ENCODE data around the gene ATP6V1F. TPM values are rescaled to one million over a fixed set of nuclear protein-coding genes. Genes with fewer than 3 reads are reported as not detected.

ATP6V1F gene
- total RNA-seq, 4 donors from 2014 or later: 49.6 to 109 (median 86.6) TPM

GRCh38 chr7:128829391-128830166, 33.1 kb upstream of the ATP6V1F start:
- peaks cover 0 to 37% of the 10 kb centered on the region in 2 donors for H3K4me1 ChIP-seq
- 23 to 45% methylated on average over 9 to 10 of the region's 13 CpGs for WGBS, 2 donors
- DNase-seq: peak; percentile 37 to 39
- no peaks in the 10 kb centered on the region for H3K9me3 ChIP-seq
- TF ChIP-seq CTCF (IDR thresholded peaks at IDR 0.05) (no peak), POLR2A (IDR thresholded peaks at IDR 0.05) (no peak)
- H3K4me3 ChIP-seq (replicated peaks in 1 of 3): peak overlapping the region in 1 of 3 donors; percentile 7
- H3K27ac ChIP-seq: no peak overlapping the region
- H3K36me3 ChIP-seq: no peaks in the 10 kb centered on the region
- no peaks in the 10 kb centered on the region for H3K27me3 ChIP-seq
- intact Hi-C loops (cut with DNase I): no loop called here

DNA sequence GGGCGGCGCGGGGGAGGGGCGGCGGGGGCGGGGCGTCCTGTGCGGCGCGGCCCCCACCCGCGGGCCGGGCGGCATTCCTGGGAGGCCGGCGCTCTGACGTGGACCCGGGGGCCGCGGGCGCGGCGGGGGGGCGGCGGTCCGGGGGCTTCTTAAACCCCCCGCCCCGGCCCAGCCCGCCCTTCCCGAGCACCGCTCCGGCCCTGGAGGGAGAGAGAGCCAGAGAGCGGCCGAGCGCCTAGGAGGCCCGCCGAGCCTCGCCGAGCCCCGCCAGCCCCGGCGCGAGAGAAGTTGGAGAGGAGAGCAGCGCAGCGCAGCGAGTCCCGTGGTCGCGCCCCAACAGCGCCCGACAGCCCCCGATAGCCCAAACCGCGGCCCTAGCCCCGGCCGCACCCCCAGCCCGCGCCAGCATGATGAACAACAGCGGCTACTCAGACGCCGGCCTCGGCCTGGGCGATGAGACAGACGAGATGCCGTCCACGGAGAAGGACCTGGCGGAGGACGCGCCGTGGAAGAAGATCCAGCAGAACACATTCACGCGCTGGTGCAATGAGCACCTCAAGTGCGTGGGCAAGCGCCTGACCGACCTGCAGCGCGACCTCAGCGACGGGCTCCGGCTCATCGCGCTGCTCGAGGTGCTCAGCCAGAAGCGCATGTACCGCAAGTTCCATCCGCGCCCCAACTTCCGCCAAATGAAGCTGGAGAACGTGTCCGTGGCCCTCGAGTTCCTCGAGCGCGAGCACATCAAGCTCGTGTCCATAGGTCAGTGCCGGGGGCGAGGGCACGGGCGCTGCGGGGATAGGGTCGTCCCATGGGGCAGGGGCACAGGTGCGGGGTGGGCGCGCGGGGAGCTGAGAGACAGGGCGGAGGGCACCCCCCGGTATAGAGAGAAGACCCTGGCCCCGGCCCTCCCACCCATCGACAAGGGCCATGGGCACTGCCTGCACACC, 32.2 kb upstream of the ATP6V1F start, which contains the start of gene FLNC:
Gene FLNC, plus strand, starts transcription at position 176 of the 947 bp plus-strand sequence. Its CDS starts 232 bp downstream, at position 408.
- no peak for TF ChIP-seq CTCF (IDR thresholded peaks at IDR 0.05)
- no peak for TF ChIP-seq POLR2A (IDR thresholded peaks at IDR 0.05)
- H3K4me1 ChIP-seq: peaks cover 0 to 37% of the 10 kb centered on the region in 2 donors
- H3K4me3 ChIP-seq (replicated peaks in 1 of 3): peak within 1 kb of the TSS; percentile 10 to 40 (median 26)
- DNase-seq: peak; percentile 41 to 44
- no peaks in the 10 kb centered on the region for H3K36me3 ChIP-seq
- intact Hi-C loops (cut with DNase I): no loop called here
- H3K27ac ChIP-seq: peak within 1 kb of the TSS in 2 of 3 donors; percentile 25 to 54
- 5 to 17% methylated on average over 13 to 15 of the region's 109 CpGs for WGBS, 2 donors
- no peaks in the 10 kb centered on the region for H3K9me3 ChIP-seq
- no peaks in the 10 kb centered on the region for H3K27me3 ChIP-seq

- TF ChIP-seq CTCF (IDR thresholded peaks at IDR 0.05): no peak
- no peak for TF ChIP-seq POLR2A (IDR thresholded peaks at IDR 0.05)
- Histone ChIP-seq H3K4me3 (replicated peaks in 1 of 3) (peak overlapping the region in 1 of 3 donors; percentile 40), H3K36me3 (no peaks in the 10 kb centered on the region), H3K27ac (peak overlapping the region in 2 of 3 donors; percentile 25 to 63), H3K9me3 (no peaks in the 10 kb centered on the region), H3K27me3 (no peaks in the 10 kb centered on the region), H3K4me1 (peaks cover 0 to 37% of the 10 kb centered on the region in 2 donors)
- 21 to 31% methylated on average over 29 to 31 of the region's 33 CpGs for WGBS, 2 donors
- intact Hi-C loops (cut with DNase I): no loop called here
- no peak for DNase-seq
Observed at GRCh38 chr7:128831178-128831993, 31.3 kb upstream of the ATP6V1F start.

- TF ChIP-seq POLR2A (IDR thresholded peaks at IDR 0.05): no peak
- no peak for TF ChIP-seq CTCF (IDR thresholded peaks at IDR 0.05)
- peak overlapping the region in 2 of 3 donors; percentile 63 to 65 for H3K27ac ChIP-seq
- WGBS, 2 donors: 19 to 35% methylated on average over 14 to 21 of the region's 22 CpGs
- no peaks in the 10 kb centered on the region for H3K27me3 ChIP-seq
- H3K4me1 ChIP-seq: peaks cover 0 to 37% of the 10 kb centered on the region in 2 donors
- no peak overlapping the region for H3K4me3 ChIP-seq (replicated peaks in 1 of 3)
- DNase-seq: no peak
- no peaks in the 10 kb centered on the region for H3K9me3 ChIP-seq
- H3K36me3 ChIP-seq: no peaks in the 10 kb centered on the region
- intact Hi-C loops (cut with DNase I): no loop called here
Observed at GRCh38 chr7:128831994-128832879, 30.4 kb upstream of the ATP6V1F start.

Measured in thyroid gland (tissue), 4 donors.